Measurements from ENCODE around the gene PILRA.

DNA sequence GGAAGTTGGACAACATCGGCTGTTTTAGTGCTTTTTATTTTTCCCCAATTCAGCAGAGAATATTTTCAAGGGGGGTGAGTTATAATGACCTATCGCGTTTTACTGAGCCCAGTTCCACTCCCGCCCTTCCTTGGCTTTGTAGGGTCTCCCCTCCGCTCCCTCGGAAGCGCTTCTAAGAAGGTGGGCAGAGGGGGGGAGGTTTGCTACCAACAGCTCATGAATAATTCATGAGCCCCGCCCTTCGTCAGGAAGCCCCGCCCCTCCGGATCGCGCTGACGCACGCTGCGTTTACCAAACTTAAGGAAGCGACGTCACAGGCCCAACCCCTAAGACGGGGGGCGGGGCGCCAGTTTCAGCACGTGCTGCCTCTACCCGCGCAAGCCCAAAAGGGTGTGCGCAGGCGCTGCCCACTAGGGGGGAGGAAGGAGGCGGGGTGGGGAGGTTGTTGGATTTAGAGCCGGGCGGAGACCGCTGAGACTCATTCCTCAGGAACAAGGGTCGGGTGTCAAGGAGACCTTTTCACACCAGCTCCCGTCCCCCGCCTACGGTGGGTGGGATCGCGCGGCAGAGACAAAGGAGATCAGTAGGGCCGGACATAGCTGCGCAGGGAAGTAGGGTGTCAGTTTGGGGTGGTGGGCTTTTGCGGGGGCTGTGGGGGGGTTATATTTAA lies 55.8 kb downstream of the PILRA start:
- TF ChIP-seq, protein P1, sequence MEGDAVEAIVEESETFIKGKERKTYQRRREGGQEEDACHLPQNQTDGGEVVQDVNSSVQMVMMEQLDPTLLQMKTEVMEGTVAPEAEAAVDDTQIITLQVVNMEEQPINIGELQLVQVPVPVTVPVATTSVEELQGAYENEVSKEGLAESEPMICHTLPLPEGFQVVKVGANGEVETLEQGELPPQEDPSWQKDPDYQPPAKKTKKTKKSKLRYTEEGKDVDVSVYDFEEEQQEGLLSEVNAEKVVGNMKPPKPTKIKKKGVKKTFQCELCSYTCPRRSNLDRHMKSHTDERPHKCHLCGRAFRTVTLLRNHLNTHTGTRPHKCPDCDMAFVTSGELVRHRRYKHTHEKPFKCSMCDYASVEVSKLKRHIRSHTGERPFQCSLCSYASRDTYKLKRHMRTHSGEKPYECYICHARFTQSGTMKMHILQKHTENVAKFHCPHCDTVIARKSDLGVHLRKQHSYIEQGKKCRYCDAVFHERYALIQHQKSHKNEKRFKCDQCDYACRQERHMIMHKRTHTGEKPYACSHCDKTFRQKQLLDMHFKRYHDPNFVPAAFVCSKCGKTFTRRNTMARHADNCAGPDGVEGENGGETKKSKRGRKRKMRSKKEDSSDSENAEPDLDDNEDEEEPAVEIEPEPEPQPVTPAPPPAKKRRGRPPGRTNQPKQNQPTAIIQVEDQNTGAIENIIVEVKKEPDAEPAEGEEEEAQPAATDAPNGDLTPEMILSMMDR (IDR thresholded peaks at IDR 0.05), result no peak
- no peak for TF ChIP-seq ZFX (IDR thresholded peaks at IDR 0.05; ENCODE audit: borderline replicate concordance)

All from 22Rv1 (cell line).